SKM-1 (cell line): ENCODE data around the gene KCNQ5.
"Not testable (repeated sequence)": the region's sequence is repeated elsewhere in the genome, so short reads cannot be mapped to it uniquely, and the experiment has no call there.

Experiments
- DNase-seq: peaks from one replicate; lab custom pipeline; 2025; ENCODE audit not compliant: unreplicated experiment; lab: John Stamatoyannopoulos, UW

Gene KCNQ5

GRCh38 chr6:73231986-73232391, 610.1 kb downstream of the KCNQ5 start:
- DNase-seq: peak; percentile 37

GRCh38 chr6:73233048-73233447, 611.2 kb downstream of the KCNQ5 start:
- no peak for DNase-seq

DNA sequence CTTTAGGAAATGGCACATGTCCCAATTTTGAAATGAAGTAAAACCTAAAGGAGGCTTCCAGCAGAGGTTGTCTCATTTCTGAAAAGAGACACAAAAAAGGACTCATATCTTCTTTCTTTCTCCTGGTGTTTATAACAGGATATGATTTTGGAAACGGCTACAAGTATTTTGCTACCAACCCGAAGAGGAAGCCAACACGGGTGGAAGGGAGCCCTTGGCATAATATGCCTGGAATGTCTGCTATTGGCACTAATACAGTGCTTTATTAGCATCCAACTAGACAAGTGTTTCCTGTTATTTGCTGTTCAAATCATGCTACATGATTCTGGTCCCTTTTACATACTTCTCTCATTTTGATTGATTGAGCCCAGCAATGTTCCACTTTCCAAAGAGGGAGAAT, 612.1 kb downstream of the KCNQ5 start:
- not testable (repeated sequence) for DNase-seq

GRCh38 chr6:73234733-73235132, 612.9 kb downstream of the KCNQ5 start:
- DNase-seq: no peak

DNA sequence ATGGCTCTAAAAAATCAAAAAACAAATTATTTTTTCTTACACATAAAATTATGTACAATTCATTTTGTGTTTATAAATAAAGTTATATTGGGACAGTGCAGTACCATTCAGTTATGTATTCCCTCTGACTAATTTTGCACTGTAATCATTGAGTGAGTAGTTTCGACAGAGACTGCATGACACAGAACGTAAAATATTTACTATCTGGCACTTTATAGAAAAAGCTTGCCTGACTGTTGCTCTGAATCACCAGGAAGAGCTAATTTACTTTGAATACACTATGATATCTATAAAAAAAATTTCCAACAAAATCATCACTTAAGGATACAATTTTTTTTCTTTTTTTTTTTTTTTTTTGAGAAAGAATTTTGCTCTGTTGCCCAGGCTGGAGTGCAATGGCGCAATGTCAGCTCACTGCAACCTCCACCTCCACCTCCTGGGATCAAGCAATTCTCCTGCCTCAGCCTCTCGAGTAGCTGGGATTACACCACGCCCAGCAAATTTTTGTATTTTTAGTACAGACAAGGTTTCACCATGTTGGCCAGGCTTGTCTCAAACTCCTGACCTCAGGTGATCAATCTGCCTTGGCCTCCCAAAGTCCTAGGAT, 614.4 kb downstream of the KCNQ5 start:
- no peak for DNase-seq

- no peak for DNase-seq
Observed at GRCh38 chr6:73240730-73241129, 618.9 kb downstream of the KCNQ5 start.

DNA sequence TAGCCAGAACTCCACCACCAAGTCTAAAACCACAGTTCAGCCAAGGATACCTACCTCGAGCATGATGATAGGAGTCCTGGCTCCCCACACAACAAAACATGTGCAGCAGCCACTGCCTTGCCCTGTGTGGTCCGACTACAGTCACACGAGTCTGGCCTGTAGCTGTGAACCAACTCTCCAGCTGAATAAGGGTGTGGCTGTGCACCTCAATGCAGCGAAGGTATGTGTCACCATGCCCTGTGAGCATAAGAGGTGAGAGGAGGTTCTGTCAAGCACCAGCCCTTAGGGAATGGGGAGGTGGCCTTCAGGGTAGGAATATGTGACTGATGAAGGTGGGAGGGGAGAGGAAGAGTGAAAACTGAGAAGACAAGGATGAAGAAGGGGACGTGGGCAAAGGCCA, 620.1 kb downstream of the KCNQ5 start:
- DNase-seq: no peak
